ENCODE results near the gene PACSIN2.
A peak's percentile ranks its signal among the peaks of the same experiment; 100 is the strongest.
"Not testable (repeated sequence)": the region's sequence is repeated elsewhere in the genome, so short reads cannot be mapped to it uniquely, and the experiment has no call there.

PACSIN2 gene

GRCh38 chr22:42926768-42927167, 88.2 kb downstream of the PACSIN2 start:
- DNase-seq (ENCODE audit: low spot score) = no peak
- ChIA-PET CTCF (no interaction called here), POLR2A (ENCODE audit: low non-redundant PET) (no interaction called here)
- H3K27ac ChIP-seq = peak overlapping the region; percentile 31; the same call in 1 of the 2 replicates
- no peak for TF ChIP-seq CTCF (conservative IDR thresholded peaks at IDR 0.05; ENCODE audit: low read depth)

GRCh38 chr22:42926104-42926503, 88.8 kb downstream of the PACSIN2 start:
- ChIA-PET CTCF (no interaction called here), POLR2A (ENCODE audit: low non-redundant PET) (no interaction called here)
- no peak for DNase-seq (ENCODE audit: low spot score)
- no peak for TF ChIP-seq CTCF (conservative IDR thresholded peaks at IDR 0.05; ENCODE audit: low read depth)
- H3K27ac ChIP-seq = peak overlapping the region; percentile 31

- no peak for TF ChIP-seq CTCF (conservative IDR thresholded peaks at IDR 0.05; ENCODE audit: low read depth)
- ChIA-PET POLR2A (ENCODE audit: low non-redundant PET) (no interaction called here), CTCF (no interaction called here)
- no peak for DNase-seq (ENCODE audit: low spot score)
- H3K27ac ChIP-seq = peak overlapping the region; percentile 31
Observed at GRCh38 chr22:42925598-42925997, 89.4 kb downstream of the PACSIN2 start.

- POLR2A ChIA-PET (ENCODE audit: low non-redundant PET); H3K27ac ChIP-seq; CTCF ChIA-PET; DNase-seq (ENCODE audit: low spot score): not testable (repeated sequence)
Observed at GRCh38 chr22:42925031-42925430, 89.9 kb downstream of the PACSIN2 start.

- ChIA-PET CTCF (no interaction called here), POLR2A (ENCODE audit: low non-redundant PET) (interaction anchor here (0.6 kb wide), 1 partner anchor 354 kb away, joined by 3 read pairs; no protein-coding TSS in a partner anchor)
- DNase-seq (ENCODE audit: low spot score) = no peak
- TF ChIP-seq CTCF (conservative IDR thresholded peaks at IDR 0.05; ENCODE audit: low read depth) = no peak
- peak overlapping the region; percentile 87 for H3K27ac ChIP-seq
Observed at GRCh38 chr22:42924436-42924835, 90.5 kb downstream of the PACSIN2 start.

GRCh38 chr22:42922374-42923191, 92.4 kb downstream of the PACSIN2 start:
- no peak for TF ChIP-seq CTCF (conservative IDR thresholded peaks at IDR 0.05; ENCODE audit: low read depth)
- CTCF ChIA-PET = no interaction called here
- H3K27ac ChIP-seq = peak overlapping the region; percentile 87
- no peak for DNase-seq (ENCODE audit: low spot score)
- POLR2A ChIA-PET (ENCODE audit: low non-redundant PET) = no interaction called here

- POLR2A ChIA-PET (ENCODE audit: low non-redundant PET) = no interaction called here
- no peak for DNase-seq (ENCODE audit: low spot score)
- CTCF ChIA-PET = no interaction called here
Observed at GRCh38 chr22:42920101-42920820, 94.7 kb downstream of the PACSIN2 start.

More at GRCh38 chr22:42920101-42920820, 94.7 kb downstream of the PACSIN2 start:
- no peak for TF ChIP-seq CTCF (conservative IDR thresholded peaks at IDR 0.05; ENCODE audit: low read depth)
- H3K27ac ChIP-seq = peak overlapping the region; percentile 87

All from RWPE1 (cell line).